HG03457 (cell line): Measurements from ENCODE around the gene MAP1B.
"Not testable (repeated sequence)": the region's sequence is repeated elsewhere in the genome, so short reads cannot be mapped to it uniquely, and the experiment has no call there.

Experiments used
- ATAC-seq: cut with Tn5 transposase; IDR thresholded peaks from one replicate; pipeline ENCODE4 v1.9.1; 2021; ENCODE audit warnings: moderate number of reproducible peaks; ENCODE audit not compliant: unreplicated experiment

The MAP1B gene

GRCh38 chr5:72107131-72107900 is at the start of gene MAP1B:
TSS of gene MAP1B (plus strand) at chr5:72107475. CDS start at chr5:72107532, 57 bp downstream.
- ATAC-seq: no peak

- ATAC-seq: no peak
Observed at GRCh38 chr5:72057816-72058215, 49.5 kb upstream of the MAP1B start.

- no peak for ATAC-seq
Observed at GRCh38 chr5:72063219-72063819, 44.0 kb upstream of the MAP1B start.

GRCh38 chr5:72064801-72065570 is 42.3 kb upstream of the MAP1B start:
- no peak for ATAC-seq

GRCh38 chr5:72065751-72066255 is 41.5 kb upstream of the MAP1B start:
- ATAC-seq: no peak

GRCh38 chr5:72066705-72067107 is 40.6 kb upstream of the MAP1B start:
- ATAC-seq: no peak

GRCh38 chr5:72067682-72068470 is 39.4 kb upstream of the MAP1B start:
- ATAC-seq: no peak

GRCh38 chr5:72070529-72070928 is 36.7 kb upstream of the MAP1B start:
- no peak for ATAC-seq

GRCh38 chr5:72071906-72072305 is 35.4 kb upstream of the MAP1B start:
- no peak for ATAC-seq

- no peak for ATAC-seq
Observed at GRCh38 chr5:72074251-72074650, 33.0 kb upstream of the MAP1B start.

GRCh38 chr5:72075461-72075860 is 31.8 kb upstream of the MAP1B start:
- ATAC-seq: no peak

GRCh38 chr5:72076621-72077300 is 30.5 kb upstream of the MAP1B start:
- ATAC-seq: no peak

- ATAC-seq: no peak
Observed at GRCh38 chr5:72077390-72077789, 29.9 kb upstream of the MAP1B start.

GRCh38 chr5:72079288-72079687 is 28.0 kb upstream of the MAP1B start:
- no peak for ATAC-seq

- no peak for ATAC-seq
Observed at GRCh38 chr5:72082048-72082447, 25.2 kb upstream of the MAP1B start.

GRCh38 chr5:72084876-72085275 is 22.4 kb upstream of the MAP1B start:
- ATAC-seq: no peak

- ATAC-seq: no peak
Observed at GRCh38 chr5:72085319-72085718, 22.0 kb upstream of the MAP1B start.

- not testable (repeated sequence) for ATAC-seq
Observed at GRCh38 chr5:72089713-72090112, 17.6 kb upstream of the MAP1B start.

GRCh38 chr5:72092074-72092473 is 15.2 kb upstream of the MAP1B start:
- no peak for ATAC-seq

- ATAC-seq: no peak
Observed at GRCh38 chr5:72093217-72093616, 14.1 kb upstream of the MAP1B start.
